Bronchial epithelial cell (primary cell): ENCODE measurements around the gene SLC1A3. TPM values are rescaled to one million over a fixed set of nuclear protein-coding genes. Genes with fewer than 3 reads are reported as not detected.

Source experiments
- DNase-seq: peaks from one replicate; pipeline ENCODE4 v3.0.0-alpha.2; 2010; ENCODE audit warnings: low read depth
- FAIRE-seq: peaks from 2 replicates; lab custom pipeline; 2011; peaks lifted over from hg19 to GRCh38; lab: Jason Lieb, UNC
- H3K27me3 ChIP-seq: 2 replicates; pipeline ENCODE4 v1.5.1; 2011; ENCODE audit warnings: low read length; ENCODE audit not compliant: control insufficient read depth, insufficient read depth
- H3K36me3 ChIP-seq: 2 replicates; pipeline ENCODE4 v1.5.1; 2011; ENCODE audit warnings: low read length; ENCODE audit not compliant: control insufficient read depth, insufficient read depth
- H3K4me3 ChIP-seq: 2 replicates; pipeline ENCODE4 v1.5.1; 2011; ENCODE audit warnings: mild to moderate bottlenecking, low read depth, low read length, control low read depth
- total RNA-seq: library from RNA; depleted of rRNA; stranded (reverse); fragments of >200 nt; gene quantifications from 2 replicates; pipeline ENCODE4 v1.2.1, GENCODE V29; 2014
- TF ChIP-seq, protein P1 (sequence below): IDR thresholded peaks from 2 replicates; pipeline ENCODE4 v1.5.1; 2011; ENCODE audit warnings: mild to moderate bottlenecking, moderate library complexity, low read length, control low read depth, inconsistent platforms; ENCODE audit not compliant: insufficient read depth, severe bottlenecking

SLC1A3 gene
- total RNA-seq, 1 donor from 2014 or later = 3.4 TPM

GRCh38 chr5:36630201-36631145 lies 24.1 kb downstream of the SLC1A3 start:
- no peak overlapping the region for H3K4me3 ChIP-seq
- no peak for FAIRE-seq

DNA sequence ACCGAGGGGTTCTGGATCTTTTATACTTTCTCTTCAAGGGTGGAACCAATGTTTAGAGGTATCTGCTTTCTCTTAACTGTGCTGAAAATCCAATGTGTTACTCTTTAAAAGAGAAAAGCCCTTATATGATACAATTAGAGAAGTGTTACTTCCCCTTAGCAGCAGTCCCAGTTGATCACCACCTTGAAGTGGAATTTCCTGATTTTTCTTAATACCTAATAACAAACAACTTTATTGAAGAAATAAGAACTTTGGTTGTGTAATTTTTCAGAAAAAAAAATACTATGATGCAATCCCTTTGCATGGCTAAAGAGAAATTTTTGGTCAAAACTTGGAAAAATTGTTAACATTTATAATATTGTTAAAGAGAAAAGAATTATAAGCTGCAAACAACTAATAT lies 24.7 kb downstream of the SLC1A3 start:
- Histone ChIP-seq H3K4me3 (no peak overlapping the region), H3K27me3 (no peaks in the 10 kb centered on the region), H3K36me3 (no peaks in the 10 kb centered on the region)
- no peak for DNase-seq
- TF ChIP-seq, protein P1, sequence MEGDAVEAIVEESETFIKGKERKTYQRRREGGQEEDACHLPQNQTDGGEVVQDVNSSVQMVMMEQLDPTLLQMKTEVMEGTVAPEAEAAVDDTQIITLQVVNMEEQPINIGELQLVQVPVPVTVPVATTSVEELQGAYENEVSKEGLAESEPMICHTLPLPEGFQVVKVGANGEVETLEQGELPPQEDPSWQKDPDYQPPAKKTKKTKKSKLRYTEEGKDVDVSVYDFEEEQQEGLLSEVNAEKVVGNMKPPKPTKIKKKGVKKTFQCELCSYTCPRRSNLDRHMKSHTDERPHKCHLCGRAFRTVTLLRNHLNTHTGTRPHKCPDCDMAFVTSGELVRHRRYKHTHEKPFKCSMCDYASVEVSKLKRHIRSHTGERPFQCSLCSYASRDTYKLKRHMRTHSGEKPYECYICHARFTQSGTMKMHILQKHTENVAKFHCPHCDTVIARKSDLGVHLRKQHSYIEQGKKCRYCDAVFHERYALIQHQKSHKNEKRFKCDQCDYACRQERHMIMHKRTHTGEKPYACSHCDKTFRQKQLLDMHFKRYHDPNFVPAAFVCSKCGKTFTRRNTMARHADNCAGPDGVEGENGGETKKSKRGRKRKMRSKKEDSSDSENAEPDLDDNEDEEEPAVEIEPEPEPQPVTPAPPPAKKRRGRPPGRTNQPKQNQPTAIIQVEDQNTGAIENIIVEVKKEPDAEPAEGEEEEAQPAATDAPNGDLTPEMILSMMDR = no peak
- FAIRE-seq = no peak

More at GRCh38 chr5:36630201-36631145, 24.1 kb downstream of the SLC1A3 start:
- Histone ChIP-seq H3K36me3 (no peaks in the 10 kb centered on the region), H3K27me3 (no peaks in the 10 kb centered on the region)
- TF ChIP-seq, protein P1 = no peak
- peak; percentile 91 for DNase-seq

- TF ChIP-seq, protein P1 = no peak
Observed at GRCh38 chr5:36631620-36632362, 25.4 kb downstream of the SLC1A3 start.

GRCh38 chr5:36632363-36632664 lies 25.9 kb downstream of the SLC1A3 start:
- FAIRE-seq (peak; percentile 83), DNase-seq (no peak)
- H3K27me3 ChIP-seq = no peaks in the 10 kb centered on the region
- no peak overlapping the region for H3K4me3 ChIP-seq
- TF ChIP-seq, protein P1 = no peak
- no peaks in the 10 kb centered on the region for H3K36me3 ChIP-seq

More at GRCh38 chr5:36631620-36632362, 25.4 kb downstream of the SLC1A3 start:
- Histone ChIP-seq H3K4me3 (no peak overlapping the region), H3K36me3 (no peaks in the 10 kb centered on the region), H3K27me3 (no peaks in the 10 kb centered on the region)
- DNase-seq = no peak
- no peak for FAIRE-seq

DNA sequence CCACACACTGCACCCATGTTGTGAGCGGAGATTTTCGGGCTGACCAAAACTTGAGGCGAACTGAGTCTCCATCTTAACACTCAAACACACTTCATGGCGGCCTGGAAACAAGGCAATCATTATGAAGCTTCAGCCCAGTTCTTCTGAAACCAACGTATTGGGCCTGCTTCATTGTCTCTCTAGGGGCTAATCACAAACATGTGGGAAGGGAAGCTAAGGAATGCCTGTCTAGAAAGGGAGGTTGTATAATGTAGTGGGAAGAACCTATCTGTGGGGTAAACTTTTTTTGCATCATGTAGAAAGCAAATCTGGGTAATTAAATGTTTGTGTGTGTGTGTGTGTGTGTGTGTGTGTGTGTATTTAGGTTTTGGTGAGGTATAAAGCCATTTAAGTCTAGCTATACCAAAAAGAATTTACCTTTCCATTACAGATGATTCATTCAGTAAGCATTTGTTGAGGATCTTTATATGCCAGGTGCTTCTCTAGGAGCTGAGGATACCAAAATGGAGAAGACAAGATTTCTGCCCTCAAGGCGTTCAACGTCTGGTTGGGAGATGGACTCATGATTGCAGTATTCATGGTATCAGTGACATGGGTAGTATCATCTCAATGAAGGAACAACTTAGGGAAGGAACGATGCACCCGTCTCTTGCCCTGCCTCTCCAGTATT lies 29.4 kb downstream of the SLC1A3 start:
- TF ChIP-seq, protein P1 = no peak
- H3K36me3 ChIP-seq = no peaks in the 10 kb centered on the region
- no peak overlapping the region for H3K4me3 ChIP-seq
- DNase-seq (no peak), FAIRE-seq (no peak)
- no peaks in the 10 kb centered on the region for H3K27me3 ChIP-seq
